GM21529 (cell line): ENCODE measurements around the gene SIRPA.

Experiments
- ATAC-seq: cut with Tn5 transposase; IDR thresholded peaks from one replicate; pipeline ENCODE4 v1.9.1; 2021; ENCODE audit not compliant: unreplicated experiment

Gene SIRPA

DNA sequence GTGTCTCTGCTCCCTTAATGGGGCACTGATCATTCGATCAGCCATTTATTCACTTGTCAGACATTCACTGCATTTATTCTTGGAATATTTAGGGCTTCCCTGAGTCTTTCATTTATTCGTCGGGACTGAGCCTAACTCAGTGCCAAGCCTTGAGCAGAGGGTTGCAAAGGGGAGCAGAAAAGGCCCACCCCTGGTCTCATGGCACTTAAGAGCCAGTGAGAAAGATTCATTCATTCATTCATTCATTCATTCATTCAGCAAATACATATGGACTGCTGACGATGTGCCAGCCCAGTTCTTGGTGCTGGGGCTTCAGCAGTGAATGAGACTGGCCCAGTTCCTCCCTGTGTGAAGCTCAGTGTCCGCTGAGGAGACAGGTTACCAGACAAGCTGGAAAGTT is 36.6 kb downstream of the SIRPA start:
- ATAC-seq, result no peak

DNA sequence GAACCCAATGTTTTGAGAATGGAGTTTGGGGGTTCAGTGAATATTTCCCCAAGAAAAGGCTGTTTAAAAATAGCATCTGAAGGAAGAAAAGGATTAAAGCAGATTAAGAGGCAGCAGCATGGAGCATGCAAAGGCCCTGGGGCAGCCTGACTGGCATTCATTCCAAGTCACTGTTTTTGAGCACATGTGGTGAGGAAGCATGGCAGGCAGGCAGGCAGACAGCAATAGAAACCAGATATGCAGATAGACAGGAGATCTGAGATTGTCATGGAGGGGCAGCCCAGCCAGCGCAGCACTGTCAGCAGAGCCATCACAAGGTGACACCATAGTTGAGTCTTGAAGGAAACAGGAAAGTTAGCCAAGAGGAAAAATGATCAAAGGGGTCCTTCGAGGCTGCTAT is 37.8 kb downstream of the SIRPA start:
- no peak for ATAC-seq

DNA sequence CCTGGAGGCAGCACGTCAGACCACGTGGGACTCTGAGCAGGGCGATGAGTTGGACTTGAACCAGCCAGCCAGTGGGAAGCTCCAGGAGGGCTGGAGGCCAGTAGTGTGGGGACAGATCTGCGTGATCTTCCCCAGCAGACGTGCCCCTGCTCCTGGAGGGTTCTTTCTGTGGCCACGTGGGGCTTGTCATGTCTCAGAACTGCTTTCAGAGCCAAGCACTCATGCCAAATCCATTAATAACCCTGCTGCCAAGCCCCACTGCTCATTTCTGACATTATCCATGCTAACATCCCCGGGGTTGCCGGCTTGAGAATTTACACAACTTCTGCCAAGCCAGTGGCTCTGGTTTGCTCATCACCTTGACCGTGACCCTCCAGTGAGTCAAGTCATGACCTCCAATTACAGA is 38.3 kb downstream of the SIRPA start:
- no peak for ATAC-seq

DNA sequence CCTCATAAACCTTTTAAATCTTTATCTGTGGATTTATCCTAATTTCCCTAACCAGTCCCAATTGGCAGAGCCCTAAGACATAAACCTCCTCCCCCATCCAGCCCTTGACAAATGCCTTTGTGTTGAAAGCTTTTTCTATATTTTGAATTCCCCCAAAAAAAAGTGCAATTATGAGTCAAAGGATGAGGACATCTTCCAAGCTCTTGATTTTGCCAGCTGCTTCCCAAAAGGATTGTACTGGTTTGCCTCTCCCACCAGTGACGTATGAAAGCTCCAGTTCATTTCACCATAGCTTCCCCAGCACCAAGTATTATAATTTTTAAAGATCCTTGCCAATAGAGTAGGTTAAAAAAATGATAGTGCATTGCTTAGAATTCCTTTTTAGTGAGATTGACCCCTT is 38.9 kb downstream of the SIRPA start:
- ATAC-seq, result no peak

DNA sequence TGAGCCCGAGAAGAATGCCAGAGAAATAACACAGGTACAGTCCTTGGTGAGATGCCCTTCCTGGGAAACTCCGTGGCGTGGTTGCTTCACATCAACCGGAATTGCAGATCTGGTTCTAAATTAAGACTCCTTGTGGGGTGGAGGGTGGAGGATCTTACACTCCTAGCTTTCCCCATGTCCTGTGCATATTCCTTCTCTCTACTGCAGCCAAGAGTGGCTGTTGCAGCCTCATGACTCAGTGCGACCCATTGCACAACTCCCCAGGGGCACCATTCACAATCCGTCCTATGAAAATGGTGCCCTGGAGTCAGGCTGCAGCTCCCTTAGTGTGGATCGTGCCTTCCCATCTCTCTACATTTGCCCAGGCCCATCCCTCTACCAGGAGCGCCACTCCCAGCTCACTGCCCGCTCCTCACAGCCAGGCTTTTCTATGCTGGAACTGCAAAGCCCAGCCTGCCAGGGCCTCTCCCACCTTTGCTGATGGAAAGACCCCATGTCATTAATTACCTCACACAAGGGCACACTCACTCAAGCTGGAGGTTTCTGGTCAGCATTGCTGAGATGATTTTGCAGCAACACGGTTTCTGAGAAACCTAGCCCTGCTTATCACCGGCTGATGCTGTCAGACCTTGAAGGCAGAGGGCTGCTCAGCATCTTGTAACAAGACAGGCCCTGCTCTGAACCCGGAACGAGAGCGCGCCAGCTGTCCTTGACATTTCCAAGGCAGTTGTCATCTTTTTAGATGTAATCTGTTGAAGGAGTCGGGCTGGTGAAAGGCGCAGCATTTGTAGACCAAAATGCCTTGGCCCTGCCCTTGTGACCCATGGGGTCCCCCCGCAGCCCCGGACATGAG is 39.7 kb downstream of the SIRPA start:
- ATAC-seq, result no peak

DNA sequence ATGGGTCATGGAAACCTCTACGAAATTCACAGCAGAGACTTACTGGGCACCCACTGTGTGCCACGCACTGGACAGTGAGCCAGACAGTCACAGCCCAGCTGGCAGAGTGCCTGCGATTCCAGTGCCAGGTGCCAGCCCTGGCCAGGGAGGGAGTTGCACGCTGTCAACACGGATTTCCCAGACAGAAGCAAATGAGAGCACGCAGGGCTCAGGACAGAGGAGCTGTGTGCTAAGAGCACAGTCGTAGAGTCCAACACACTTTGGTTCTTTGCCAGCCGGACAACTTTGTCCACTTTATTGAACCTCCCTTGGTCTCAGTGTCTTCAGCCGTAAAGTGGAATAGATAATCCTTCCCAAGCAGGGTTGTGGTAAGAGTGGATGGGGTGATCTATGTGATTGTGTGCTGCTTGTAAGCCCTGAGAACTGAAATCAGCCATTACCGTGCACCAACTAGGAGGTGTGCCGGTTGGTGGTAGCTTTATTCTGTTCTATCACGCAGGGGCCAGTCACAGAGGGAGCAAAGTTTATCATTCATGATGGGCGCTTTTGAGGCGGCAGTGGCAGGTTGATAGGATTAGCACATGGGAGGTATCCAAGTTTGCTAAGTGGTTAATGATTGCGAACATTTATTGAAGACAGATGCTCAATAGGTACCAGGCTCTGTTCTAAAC is 40.6 kb downstream of the SIRPA start:
- no peak for ATAC-seq

DNA sequence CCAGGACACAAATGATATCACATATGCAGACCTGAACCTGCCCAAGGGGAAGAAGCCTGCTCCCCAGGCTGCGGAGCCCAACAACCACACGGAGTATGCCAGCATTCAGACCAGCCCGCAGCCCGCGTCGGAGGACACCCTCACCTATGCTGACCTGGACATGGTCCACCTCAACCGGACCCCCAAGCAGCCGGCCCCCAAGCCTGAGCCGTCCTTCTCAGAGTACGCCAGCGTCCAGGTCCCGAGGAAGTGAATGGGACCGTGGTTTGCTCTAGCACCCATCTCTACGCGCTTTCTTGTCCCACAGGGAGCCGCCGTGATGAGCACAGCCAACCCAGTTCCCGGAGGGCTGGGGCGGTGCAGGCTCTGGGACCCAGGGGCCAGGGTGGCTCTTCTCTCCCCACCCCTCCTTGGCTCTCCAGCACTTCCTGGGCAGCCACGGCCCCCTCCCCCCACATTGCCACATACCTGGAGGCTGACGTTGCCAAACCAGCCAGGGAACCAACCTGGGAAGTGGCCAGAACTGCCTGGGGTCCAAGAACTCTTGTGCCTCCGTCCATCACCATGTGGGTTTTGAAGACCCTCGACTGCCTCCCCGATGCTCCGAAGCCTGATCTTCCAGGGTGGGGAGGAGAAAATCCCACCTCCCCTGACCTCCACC is 42.2 kb downstream of the SIRPA start:
- ATAC-seq, result no peak

DNA sequence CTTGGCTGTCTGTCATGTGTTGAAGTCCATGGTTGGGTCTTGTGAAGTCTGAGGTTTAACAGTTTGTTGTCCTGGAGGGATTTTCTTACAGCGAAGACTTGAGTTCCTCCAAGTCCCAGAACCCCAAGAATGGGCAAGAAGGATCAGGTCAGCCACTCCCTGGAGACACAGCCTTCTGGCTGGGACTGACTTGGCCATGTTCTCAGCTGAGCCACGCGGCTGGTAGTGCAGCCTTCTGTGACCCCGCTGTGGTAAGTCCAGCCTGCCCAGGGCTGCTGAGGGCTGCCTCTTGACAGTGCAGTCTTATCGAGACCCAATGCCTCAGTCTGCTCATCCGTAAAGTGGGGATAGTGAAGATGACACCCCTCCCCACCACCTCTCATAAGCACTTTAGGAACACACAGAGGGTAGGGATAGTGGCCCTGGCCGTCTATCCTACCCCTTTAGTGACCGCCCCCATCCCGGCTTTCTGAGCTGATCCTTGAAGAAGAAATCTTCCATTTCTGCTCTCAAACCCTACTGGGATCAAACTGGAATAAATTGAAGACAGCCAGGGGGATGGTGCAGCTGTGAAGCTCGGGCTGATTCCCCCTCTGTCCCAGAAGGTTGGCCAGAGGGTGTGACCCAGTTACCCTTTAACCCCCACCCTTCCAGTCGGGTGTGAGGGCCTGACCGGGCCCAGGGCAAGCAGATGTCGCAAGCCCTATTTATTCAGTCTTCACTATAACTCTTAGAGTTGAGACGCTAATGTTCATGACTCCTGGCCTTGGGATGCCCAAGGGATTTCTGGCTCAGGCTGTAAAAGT is 43.5 kb downstream of the SIRPA start:
- ATAC-seq, result no peak

DNA sequence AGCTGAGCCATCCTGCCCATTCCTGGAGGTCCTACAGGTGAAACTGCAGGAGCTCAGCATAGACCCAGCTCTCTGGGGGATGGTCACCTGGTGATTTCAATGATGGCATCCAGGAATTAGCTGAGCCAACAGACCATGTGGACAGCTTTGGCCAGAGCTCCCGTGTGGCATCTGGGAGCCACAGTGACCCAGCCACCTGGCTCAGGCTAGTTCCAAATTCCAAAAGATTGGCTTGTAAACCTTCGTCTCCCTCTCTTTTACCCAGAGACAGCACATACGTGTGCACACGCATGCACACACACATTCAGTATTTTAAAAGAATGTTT is 44.0 kb downstream of the SIRPA start:
- ATAC-seq, result no peak

DNA sequence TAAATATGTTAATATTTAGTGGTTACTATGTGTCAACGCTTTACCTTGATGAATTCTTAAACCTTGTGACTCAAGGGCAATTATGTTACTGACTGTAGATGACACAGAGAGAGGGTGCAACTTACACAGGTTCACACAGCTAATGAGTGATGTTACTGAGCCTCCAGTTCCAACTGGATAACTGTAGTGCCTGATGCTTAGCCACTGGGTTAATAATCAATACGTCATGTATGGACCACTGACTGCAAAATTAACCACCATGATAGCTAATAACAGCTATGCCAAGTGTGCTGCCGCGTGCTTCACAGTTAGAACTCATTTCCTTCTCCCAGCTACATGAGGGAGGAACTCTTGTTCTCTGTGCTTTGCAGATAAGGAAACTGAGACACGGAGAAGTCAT is 45.4 kb downstream of the SIRPA start:
- no peak for ATAC-seq

DNA sequence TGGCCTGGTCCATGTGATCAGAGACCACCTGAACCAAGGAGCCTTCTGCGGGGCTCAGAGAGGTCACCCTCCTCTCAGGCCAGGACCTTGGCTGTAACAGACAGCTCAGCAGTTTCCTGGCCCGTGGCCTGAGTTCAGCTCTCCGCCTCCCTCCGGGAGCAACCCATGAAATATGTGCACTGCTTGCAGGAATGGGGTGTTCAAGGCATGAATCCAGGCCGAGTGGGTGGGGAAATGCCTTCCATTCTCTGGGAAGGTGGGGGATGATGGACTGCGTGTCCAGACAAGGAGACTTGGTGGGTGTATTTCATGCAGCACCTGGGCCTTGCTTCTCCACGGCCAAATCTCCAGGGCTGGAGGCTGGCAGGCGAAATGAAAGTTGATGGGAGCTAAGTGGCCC is 46.0 kb downstream of the SIRPA start:
- no peak for ATAC-seq

DNA sequence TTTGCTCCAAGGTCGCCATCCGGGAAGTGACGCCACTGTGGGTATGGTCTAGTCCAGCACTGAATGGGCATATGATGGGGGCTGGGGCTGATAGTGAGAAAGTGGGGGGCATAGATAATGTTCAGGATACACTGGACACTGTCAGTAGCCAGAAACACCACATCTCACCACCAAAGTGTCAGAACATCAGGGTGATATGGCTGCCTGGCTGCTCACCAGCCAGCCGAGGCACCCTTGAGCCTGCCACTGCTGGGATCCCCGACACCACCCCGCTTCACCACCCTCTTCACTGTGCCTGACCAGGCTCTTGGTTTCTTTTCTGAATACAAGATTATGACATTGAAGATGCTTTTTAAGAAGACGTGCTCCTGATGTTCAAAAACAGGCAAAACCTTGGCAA is 46.9 kb downstream of the SIRPA start:
- ATAC-seq, result no peak

DNA sequence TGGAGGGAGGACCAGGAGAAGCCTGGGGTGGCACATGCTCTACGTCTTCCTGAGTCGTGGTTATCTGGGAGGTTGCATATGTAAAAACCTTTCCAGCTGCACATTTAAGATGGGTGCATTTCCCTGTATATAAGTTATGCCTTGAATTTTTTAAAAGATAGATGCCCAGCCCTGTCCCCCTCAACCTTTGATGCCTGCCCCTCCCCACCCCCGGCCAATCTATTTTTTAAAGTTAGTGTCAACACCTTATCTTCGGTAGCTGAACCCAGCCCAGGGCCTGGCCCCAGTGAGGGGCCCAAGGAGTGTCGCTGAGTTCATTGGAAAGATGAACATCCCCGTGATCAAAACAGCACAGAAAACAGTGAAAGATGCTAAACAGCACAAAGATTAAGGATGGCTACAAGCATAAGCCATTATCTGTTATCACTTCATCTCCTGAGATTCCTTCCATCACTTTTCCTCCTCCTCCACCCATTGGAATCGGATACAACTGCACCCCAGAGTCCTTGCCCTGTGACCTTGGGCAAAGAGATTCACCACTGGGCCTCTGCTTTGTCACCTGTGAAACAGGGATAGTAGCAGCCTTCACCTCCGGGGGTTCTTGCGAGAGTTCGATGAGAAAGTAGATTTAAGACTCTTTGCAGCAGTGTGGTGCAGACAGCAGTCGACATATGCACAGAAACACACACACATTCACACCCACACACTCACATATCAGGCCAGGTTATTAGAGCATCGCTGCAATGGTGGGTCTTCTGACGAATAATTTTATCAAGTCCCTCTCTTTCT is 47.5 kb downstream of the SIRPA start:
- no peak for ATAC-seq

DNA sequence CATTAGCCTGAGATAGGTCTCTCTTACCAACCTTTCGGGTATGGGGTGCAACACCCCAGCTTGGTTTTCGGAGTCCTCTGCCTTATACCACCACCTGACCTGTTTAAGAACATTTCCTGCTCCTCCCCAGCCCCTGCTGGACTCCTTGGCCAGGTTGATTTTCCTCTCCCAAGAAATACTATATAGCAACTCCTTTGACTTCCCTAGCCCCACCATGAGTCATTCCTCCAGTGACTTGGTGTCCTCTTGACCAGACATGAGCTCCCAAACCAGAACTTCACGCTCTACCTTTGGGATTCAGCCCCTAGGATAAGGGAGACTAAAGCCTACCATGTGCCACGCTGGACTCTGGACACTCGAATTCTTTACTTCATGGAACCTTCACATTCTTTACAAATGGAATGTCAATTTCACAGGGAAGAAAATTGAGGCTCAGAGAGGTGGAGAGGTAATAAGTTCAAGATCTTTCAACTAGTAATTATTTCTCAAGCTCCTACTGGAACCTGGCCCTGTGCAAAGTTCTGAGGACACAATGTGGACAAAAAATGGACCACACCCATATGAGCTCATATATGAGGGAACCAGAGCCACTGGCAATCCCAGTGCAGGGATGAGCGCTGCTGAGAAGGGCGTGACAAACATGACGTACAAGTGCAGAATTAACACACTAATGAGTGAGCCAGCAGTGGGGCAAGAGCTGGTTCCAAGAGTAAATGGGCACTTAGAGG is 48.2 kb downstream of the SIRPA start:
- no peak for ATAC-seq

DNA sequence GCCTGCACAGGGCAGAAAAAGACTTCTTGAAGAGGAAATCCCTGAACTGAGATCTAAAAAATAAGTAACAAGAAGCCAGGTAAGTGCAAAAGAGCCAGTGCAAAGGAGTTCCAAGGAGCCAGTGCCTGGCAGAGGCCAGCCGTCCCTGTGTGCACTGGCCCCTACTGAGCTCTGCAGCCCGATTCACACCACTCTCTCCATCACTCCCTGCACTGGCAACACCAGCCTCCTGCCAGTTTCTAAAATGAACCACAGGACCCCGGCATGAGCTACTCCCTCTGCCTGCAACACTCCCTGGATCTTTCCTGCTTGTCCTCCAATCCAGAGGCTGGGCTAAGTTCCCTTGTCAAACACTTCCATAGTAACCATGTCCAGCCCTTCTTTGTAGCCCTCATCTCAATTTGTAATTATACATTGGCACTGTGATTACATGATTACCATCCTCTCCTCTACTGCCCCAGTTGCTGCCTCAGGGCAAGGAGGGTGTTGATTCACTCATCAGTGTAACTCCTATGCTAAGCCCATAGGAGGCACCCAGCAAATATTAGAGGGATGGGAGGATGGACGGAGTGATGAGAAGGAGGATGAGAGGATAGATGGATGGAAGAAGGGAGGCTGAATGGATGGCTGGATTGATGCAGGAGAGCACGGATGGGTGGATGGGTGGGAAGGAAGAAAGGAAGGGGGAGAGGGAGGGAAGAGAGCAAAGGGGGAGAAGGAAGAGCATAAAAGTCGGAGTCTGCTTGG is 49.3 kb downstream of the SIRPA start:
- ATAC-seq, result no peak

DNA sequence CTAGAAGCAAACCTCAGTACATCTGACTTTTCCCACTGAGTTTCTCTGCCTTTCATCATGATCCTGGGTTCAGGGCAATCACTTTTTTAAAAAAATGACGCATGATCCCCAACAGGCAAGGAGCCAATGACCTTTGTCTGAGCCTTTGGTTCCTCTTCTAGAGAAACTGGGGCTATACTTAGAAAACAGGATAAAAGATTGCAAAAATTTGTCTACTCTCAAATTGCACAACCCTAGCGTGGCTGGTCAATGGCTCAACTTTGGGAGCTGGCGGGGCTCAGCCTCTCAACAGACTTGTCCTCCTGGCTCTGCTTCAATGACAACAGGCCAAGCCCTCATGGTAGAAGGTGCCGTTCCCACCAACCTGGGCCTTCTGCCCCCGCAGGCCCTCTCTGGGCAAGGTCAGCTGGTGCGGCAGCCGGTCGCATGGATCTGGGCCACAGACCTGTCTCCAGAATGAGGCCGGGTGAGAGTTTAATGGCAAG is 50.0 kb downstream of the SIRPA start:
- no peak for ATAC-seq

DNA sequence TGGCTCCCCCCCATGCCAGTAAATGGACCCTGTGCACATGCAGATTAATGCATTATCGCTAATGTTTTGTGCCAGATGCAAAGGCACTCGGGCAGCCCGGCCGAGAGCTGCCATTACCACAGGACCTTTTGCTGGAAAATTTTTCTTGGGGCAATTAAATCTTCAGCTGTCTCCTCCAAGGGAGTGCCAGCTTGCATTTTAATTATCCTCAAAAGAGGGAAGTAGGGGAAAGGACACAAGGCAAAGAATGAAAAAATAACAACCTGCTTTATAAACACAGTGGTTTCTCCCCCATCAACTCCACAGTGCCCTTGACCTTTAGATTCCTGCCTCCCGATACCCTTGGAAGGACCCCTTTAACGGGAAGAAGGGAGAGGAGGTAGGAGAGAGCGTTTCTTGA is 50.5 kb downstream of the SIRPA start:
- no peak for ATAC-seq

DNA sequence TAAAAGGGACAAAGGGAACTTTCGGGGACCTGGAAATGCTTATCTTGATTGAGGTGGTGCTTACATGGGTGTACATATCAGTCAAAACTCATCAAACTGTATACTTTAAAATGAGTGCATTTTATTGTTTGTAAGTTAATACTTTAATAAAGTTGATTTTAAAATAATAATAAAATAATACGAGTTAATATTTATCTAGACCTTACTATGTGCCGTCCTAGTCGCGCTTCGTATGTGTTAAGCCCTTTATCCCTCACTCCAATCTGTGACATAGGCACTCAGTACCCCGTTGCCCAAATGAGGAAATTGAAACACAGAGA is 51.2 kb downstream of the SIRPA start:
- no peak for ATAC-seq

DNA sequence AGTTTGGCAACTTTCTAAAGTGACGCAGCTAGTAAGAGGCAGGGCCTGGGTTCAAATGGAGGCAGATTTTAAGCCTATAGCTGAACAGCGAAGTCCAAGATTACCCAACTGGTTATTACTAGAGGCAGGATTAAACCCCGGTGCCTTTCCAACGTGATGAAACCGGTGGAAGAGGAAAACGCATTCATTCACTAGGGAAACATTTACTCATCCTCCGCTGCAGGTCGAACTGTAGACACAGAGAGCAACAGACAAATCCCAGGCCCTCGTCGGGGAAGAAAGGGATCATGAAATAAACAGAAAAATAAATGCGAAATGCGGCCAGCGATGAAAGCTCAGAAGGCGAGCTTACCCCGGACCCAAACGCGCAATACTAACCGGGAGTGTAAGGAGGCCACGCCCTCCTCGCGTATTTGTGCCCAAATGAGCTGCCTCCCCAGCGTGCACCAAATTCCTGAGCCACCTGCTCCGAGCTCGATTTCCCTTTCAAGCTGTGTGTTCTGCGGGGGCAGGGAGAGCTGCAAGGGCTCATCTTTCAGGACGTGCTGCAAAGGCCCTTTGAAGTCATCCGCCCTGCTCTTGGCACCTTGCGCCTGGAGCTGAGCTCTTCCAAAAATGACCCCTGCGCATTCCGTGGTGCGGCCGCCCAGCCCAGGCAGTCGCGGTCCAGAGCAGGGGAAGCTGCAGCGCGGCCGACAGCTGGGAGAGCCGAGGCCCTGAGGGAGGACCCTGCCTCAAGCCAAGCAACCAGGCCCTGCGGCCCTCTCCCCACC is 51.7 kb downstream of the SIRPA start:
- no peak for ATAC-seq
